ENCODE measurements around the gene ARMC12. TPM values are rescaled to one million over a fixed set of nuclear protein-coding genes. Genes with fewer than 3 reads are reported as not detected.

Gene ARMC12
- total and polyA plus RNA-seq, 2 of the 13 experiments (the other 11 are each of a cell fraction or from before 2014, with no cell fraction given): 1.3 TPM; not detected in 1

- TF ChIP-seq, protein P1, sequence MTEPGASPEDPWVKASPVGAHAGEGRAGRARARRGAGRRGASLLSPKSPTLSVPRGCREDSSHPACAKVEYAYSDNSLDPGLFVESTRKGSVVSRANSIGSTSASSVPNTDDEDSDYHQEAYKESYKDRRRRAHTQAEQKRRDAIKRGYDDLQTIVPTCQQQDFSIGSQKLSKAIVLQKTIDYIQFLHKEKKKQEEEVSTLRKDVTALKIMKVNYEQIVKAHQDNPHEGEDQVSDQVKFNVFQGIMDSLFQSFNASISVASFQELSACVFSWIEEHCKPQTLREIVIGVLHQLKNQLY (CRISPR knock-in tag; IDR thresholded peaks at IDR 0.05): peak; percentile 40; the same call in 1 of the 2 replicates
- TF ChIP-seq ZNF362 (CRISPR knock-in tag; IDR thresholded peaks at IDR 0.05; ENCODE audit: borderline replicate concordance) (no peak), ZKSCAN8 (CRISPR knock-in tag; IDR thresholded peaks at IDR 0.05; ENCODE audit: borderline replicate concordance) (no peak), HMGXB3 (CRISPR knock-in tag; IDR thresholded peaks at IDR 0.05; ENCODE audit: borderline replicate concordance) (0 out of 2 replicates have a peak, but pooled peaks have one; percentile 55), ATF4 (CRISPR knock-in tag; IDR thresholded peaks at IDR 0.05) (no peak), AGO1 (IDR thresholded peaks at IDR 0.05; ENCODE audit: low read depth, low read length, poor library complexity, severe bottlenecking) (no peak), ZNF891 (CRISPR knock-in tag; IDR thresholded peaks at IDR 0.05) (0 out of 2 replicates have a peak, but pooled peaks have one; percentile 51), ZNF646 (CRISPR knock-in tag; IDR thresholded peaks at IDR 0.05) (no peak), ZNF232 (CRISPR knock-in tag; IDR thresholded peaks at IDR 0.05; ENCODE audit: borderline replicate concordance) (no peak; the same call in 1 of the 2 replicates), MLLT10 (CRISPR knock-in tag; IDR thresholded peaks at IDR 0.05) (no peak), POLR2A (IDR thresholded peaks at IDR 0.05; ENCODE audit: insufficient read depth in 1 of 2, low read depth in 2 of 2, low read length in 2 of 2) (no peak), ZNF562 (CRISPR knock-in tag; IDR thresholded peaks at IDR 0.05; ENCODE audit: borderline replicate concordance) (no peak), MIER2 (CRISPR knock-in tag; IDR thresholded peaks at IDR 0.05) (0 out of 2 replicates have a peak, but pooled peaks have one; percentile 17)
These were observed 14.6 kb upstream of the ARMC12 start (continued) for GRCh38 chr6:35722121-35722761.

Data from HepG2 (cell line).